Measurements from ENCODE around the gene PPT2.

- no peak for TF ChIP-seq CTCF (IDR thresholded peaks at IDR 0.05; ENCODE audit: low read length)
- TF ChIP-seq EZH2 (optimal IDR thresholded peaks at IDR 0.05; ENCODE audit: low read depth, low read length), result no peak
- TF ChIP-seq EZH2phosphoT487 (IDR thresholded peaks at IDR 0.05; ENCODE audit: low read length), result no peak
Observed at GRCh38 chr6:32202186-32202585, 48.2 kb downstream of the PPT2 start.
